GOT3 (cell line): ENCODE measurements around the gene SRP72.

ENCODE experiments used
- DNase-seq: peaks from one replicate; lab custom pipeline; 2025; ENCODE audit warnings: mixed read lengths; lab: John Stamatoyannopoulos, UW

The SRP72 gene

DNA sequence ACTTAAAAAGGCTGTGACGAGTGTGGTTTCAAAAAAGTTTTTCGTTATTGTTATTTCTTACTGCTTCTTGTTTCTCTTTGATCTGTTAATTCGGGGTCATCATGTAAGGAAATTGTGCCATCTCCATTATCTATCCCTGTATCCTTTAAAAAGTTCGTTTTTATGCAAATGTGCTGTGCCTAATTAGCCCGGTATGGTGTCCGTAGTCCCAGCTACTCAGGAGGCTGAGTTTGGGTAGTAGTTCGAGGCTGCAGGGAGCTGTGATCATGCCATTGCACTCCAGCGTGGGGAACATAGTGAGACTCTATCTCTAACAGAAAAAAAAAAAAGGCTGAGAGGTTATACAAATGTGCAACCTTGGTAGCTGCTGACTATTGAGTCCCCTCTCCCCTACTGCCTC is 83.2 kb downstream of the SRP72 start:
- DNase-seq = no peak

DNA sequence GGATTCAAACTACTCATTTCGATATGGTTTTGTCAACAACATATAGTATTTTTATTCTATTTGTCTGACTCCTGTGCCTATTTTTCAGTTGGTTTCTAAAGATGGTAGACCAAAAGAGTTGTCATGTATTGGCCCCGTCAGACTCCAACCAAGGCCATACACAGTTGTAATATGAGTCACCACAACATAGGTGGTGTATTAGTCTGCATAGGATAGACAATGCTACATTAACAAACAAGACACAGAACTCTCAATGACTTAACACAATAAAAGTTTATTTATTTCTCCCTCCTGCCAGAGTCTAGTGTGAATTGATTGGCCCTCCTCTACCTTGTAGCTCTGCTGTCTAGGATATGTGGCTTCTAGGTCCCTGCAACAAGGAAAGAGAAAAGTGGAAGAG is 84.1 kb downstream of the SRP72 start:
- DNase-seq = no peak

DNA sequence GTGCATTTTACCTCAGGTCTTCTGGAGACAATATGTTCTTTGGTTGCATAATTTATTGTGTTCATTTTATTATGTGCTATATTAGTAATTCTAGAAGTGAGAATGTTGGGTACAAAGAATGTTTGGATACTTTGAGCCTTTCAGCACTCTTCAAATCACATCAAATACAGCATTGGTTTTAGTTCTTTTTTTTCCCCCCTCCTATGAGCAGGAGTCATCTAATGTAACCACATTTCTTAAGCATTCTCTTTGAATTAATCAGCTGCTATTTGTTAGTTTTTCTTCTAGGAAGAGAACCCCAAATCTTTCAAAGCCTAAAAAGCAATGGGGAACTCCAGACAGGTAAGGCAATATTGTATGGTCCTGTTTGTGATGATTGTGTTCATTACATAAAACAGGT is 84.9 kb downstream of the SRP72 start:
- no peak for DNase-seq
